ENCODE measurements around the gene PFKP.

Gene PFKP

GRCh38 chr10:3098689-3099088 is 31.3 kb downstream of the PFKP start:
- Histone ChIP-seq H2AFZ (ENCODE audit: low read length) (no peak overlapping the region), H3K27me3 (ENCODE audit: insufficient read depth, low read length, poor library complexity, severe bottlenecking) (no peaks in the 10 kb centered on the region), H3K9ac (ENCODE audit: low read depth, low read length, poor library complexity, severe bottlenecking) (no peak overlapping the region), H3K9me2 (replicated peaks; ENCODE audit: low read depth, low read length) (no peaks in the 10 kb centered on the region), H3K36me3 (ENCODE audit: insufficient read depth, low read length) (peaks cover 75% of the 10 kb centered on the region), H3K9me3 (ENCODE audit: insufficient read depth, low read depth, low read length) (no peaks in the 10 kb centered on the region), H3K4me2 (ENCODE audit: low read depth, low read length, poor library complexity, severe bottlenecking) (no peak overlapping the region), H3K4me3 (ENCODE audit: low read length, poor library complexity, severe bottlenecking) (no peak overlapping the region), H3K4me1 (ENCODE audit: insufficient read depth, low read length, poor library complexity, severe bottlenecking) (peaks cover 26% of the 10 kb centered on the region), H3F3A (ENCODE audit: low read depth) (peaks cover 9% of the 10 kb centered on the region; the same call in 1 of the 2 replicates), H4K20me1 (ENCODE audit: insufficient read depth, low read length, poor library complexity, severe bottlenecking) (peaks cover 76% of the 10 kb centered on the region), H3K79me2 (ENCODE audit: insufficient read depth, low read length) (peaks cover 83% of the 10 kb centered on the region)
- TF ChIP-seq EZH2phosphoT487 (IDR thresholded peaks at IDR 0.05; ENCODE audit: borderline replicate concordance), result no peak
- no peak for TF ChIP-seq CTCF (conservative IDR thresholded peaks at IDR 0.05; ENCODE audit: low read length)

- Histone ChIP-seq H3K4me3 (ENCODE audit: low read length, poor library complexity, severe bottlenecking) (no peak overlapping the region), H3K9me3 (ENCODE audit: insufficient read depth, low read depth, low read length) (no peaks in the 10 kb centered on the region), H4K20me1 (ENCODE audit: insufficient read depth, low read length, poor library complexity, severe bottlenecking) (peaks cover 69% of the 10 kb centered on the region), H3K27me3 (ENCODE audit: insufficient read depth, low read length, poor library complexity, severe bottlenecking) (no peaks in the 10 kb centered on the region), H3F3A (ENCODE audit: low read depth) (peaks cover 9% of the 10 kb centered on the region; the same call in 1 of the 2 replicates), H3K36me3 (ENCODE audit: insufficient read depth, low read length) (peaks cover 76% of the 10 kb centered on the region), H2AFZ (ENCODE audit: low read length) (no peak overlapping the region), H3K9ac (ENCODE audit: low read depth, low read length, poor library complexity, severe bottlenecking) (no peak overlapping the region), H3K4me2 (ENCODE audit: low read depth, low read length, poor library complexity, severe bottlenecking) (no peak overlapping the region), H3K9me2 (replicated peaks; ENCODE audit: low read depth, low read length) (no peaks in the 10 kb centered on the region), H3K4me1 (ENCODE audit: insufficient read depth, low read length, poor library complexity, severe bottlenecking) (peaks cover 19% of the 10 kb centered on the region), H3K79me2 (ENCODE audit: insufficient read depth, low read length) (peaks cover 75% of the 10 kb centered on the region)
- no peak for TF ChIP-seq CTCF (conservative IDR thresholded peaks at IDR 0.05; ENCODE audit: low read length)
- no peak for TF ChIP-seq EZH2phosphoT487 (IDR thresholded peaks at IDR 0.05; ENCODE audit: borderline replicate concordance)
Measured at GRCh38 chr10:3099291-3100092, 32.1 kb downstream of the PFKP start.

GRCh38 chr10:3100093-3100792 is 32.9 kb downstream of the PFKP start:
- Histone ChIP-seq H3K4me2 (ENCODE audit: low read depth, low read length, poor library complexity, severe bottlenecking) (no peak overlapping the region), H3K4me3 (ENCODE audit: low read length, poor library complexity, severe bottlenecking) (no peak overlapping the region), H2AFZ (ENCODE audit: low read length) (no peak overlapping the region), H3K4me1 (ENCODE audit: insufficient read depth, low read length, poor library complexity, severe bottlenecking) (peaks cover 11% of the 10 kb centered on the region), H3F3A (ENCODE audit: low read depth) (peaks cover 3% of the 10 kb centered on the region; the same call in 1 of the 2 replicates), H3K27me3 (ENCODE audit: insufficient read depth, low read length, poor library complexity, severe bottlenecking) (no peaks in the 10 kb centered on the region), H4K20me1 (ENCODE audit: insufficient read depth, low read length, poor library complexity, severe bottlenecking) (peaks cover 61% of the 10 kb centered on the region), H3K9me3 (ENCODE audit: insufficient read depth, low read depth, low read length) (no peaks in the 10 kb centered on the region), H3K9me2 (replicated peaks; ENCODE audit: low read depth, low read length) (no peaks in the 10 kb centered on the region), H3K9ac (ENCODE audit: low read depth, low read length, poor library complexity, severe bottlenecking) (no peak overlapping the region), H3K79me2 (ENCODE audit: insufficient read depth, low read length) (peaks cover 68% of the 10 kb centered on the region), H3K36me3 (ENCODE audit: insufficient read depth, low read length) (peaks cover 76% of the 10 kb centered on the region)
- TF ChIP-seq CTCF (conservative IDR thresholded peaks at IDR 0.05; ENCODE audit: low read length), result no peak
- no peak for TF ChIP-seq EZH2phosphoT487 (IDR thresholded peaks at IDR 0.05; ENCODE audit: borderline replicate concordance)
